Parathyroid adenoma (tissue), 2 donors: Measurements from ENCODE around the gene MYOM3.

ENCODE experiments used
- H2AFZ ChIP-seq: fragments of 300-600 bp; sonication (generic); one replicate; pipeline ENCODE4 v1.7.0; 2017; ENCODE audit warnings: antibody characterized with exemption, mild to moderate bottlenecking
- H3K27ac ChIP-seq: fragments of 300-600 bp; sonication (generic); one replicate; pipeline ENCODE4 v1.7.0; 2017
- H3K27me3 ChIP-seq: fragments of 300-600 bp; sonication (generic); one replicate; pipeline ENCODE4 v1.7.0; 2017; ENCODE audit warnings: low read length; ENCODE audit not compliant: control insufficient read depth, insufficient read depth
- H3K36me3 ChIP-seq: fragments of 300-600 bp; sonication (generic); one replicate; pipeline ENCODE4 v1.7.0; 2017; ENCODE audit warnings: low read length; ENCODE audit not compliant: control insufficient read depth, insufficient read depth
- H3K4me1 ChIP-seq: fragments of 300-600 bp; sonication (generic); one replicate; pipeline ENCODE4 v1.7.0; 2017; ENCODE audit warnings: control low read depth
- H3K4me2 ChIP-seq: fragments of 300-600 bp; sonication (generic); one replicate; pipeline ENCODE4 v1.7.0; 2017; ENCODE audit warnings: low read length
- H3K4me3 ChIP-seq: fragments of 300-600 bp; sonication (generic); one replicate; pipeline ENCODE4 v1.7.0; 2017; ENCODE audit warnings: low read depth, low read length
- H3K79me2 ChIP-seq: fragments of 300-600 bp; sonication (generic); one replicate; pipeline ENCODE4 v1.7.0; 2017; ENCODE audit warnings: control low read depth
- H3K9ac ChIP-seq: fragments of 300-600 bp; sonication (generic); one replicate; pipeline ENCODE4 v1.7.0; 2017; ENCODE audit warnings: mild to moderate bottlenecking
- H3K9me3 ChIP-seq: fragments of 300-600 bp; sonication (generic); one replicate; pipeline ENCODE4 v1.7.0; 2017; ENCODE audit warnings: low read length; ENCODE audit not compliant: control insufficient read depth
- CTCF ChIP-seq: fragments of 300-600 bp; sonication (generic); IDR thresholded peaks from one replicate; pipeline ENCODE4 v1.7.0; 2017; ENCODE audit warnings: antibody characterized with exemption, mild to moderate bottlenecking
- donor health status: primary hyperparathyroidism.

The MYOM3 gene

DNA sequence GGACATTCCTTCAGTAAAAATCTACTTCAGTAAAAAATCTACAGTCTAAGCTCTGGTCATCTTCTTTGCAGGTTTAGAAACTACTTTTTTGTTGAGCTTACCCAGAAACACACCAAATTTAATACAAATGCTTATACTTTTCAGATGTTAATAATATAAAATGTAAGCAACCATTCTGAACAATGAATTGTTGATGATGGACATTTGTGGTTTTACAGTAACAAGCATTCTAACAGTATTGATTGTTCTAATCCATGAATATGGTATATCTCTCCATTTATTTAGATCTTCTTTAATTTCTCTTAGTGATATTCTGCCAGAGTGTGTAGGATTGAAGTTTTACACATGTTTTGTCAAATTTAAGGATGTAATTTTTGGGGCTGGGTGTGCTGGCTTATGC, 104.9 kb downstream of the MYOM3 start:
- no peaks in the 10 kb centered on the region for H3K4me1 ChIP-seq
- H3K27ac ChIP-seq: no peak overlapping the region
- H3K4me2 ChIP-seq: no peak overlapping the region
- TF ChIP-seq CTCF: no peak
- no peak overlapping the region for H2AFZ ChIP-seq
- H3K4me3 ChIP-seq: no peak overlapping the region
- no peaks in the 10 kb centered on the region for H3K27me3 ChIP-seq
- H3K9me3 ChIP-seq: no peaks in the 10 kb centered on the region
- H3K36me3 ChIP-seq: no peaks in the 10 kb centered on the region
- no peak overlapping the region for H3K9ac ChIP-seq
- H3K79me2 ChIP-seq: no peaks in the 10 kb centered on the region
